NCI-H460 (cell line): ENCODE measurements around the gene DDX5. TPM values are rescaled to one million over a fixed set of nuclear protein-coding genes. Genes with fewer than 3 reads are reported as not detected.

Source experiments
- DNase-seq: peaks from one replicate; pipeline ENCODE4 v3.0.0-alpha.2; 2016; ENCODE audit warnings: low read depth; ENCODE audit errors: extremely low read depth
- total RNA-seq: library from RNA; depleted of rRNA; stranded (reverse); fragments of >200 nt; shearing (Covaris generic); gene quantifications from 2 replicates; pipeline ENCODE4 v1.2.3, GENCODE V29; 2014

The DDX5 gene
- total RNA-seq, 1 experiment from 2014 or later = 498 TPM

GRCh38 chr17:64509179-64509578, 3.1 kb upstream of the DDX5 start:
- DNase-seq = no peak

GRCh38 chr17:64508683-64509082, 2.6 kb upstream of the DDX5 start:
- DNase-seq = no peak

- peak; percentile 46 for DNase-seq
Observed at GRCh38 chr17:64507413-64507782, 1.3 kb upstream of the DDX5 start.

GRCh38 chr17:64506576-64507412, 705 bp upstream of the DDX5 start, which contains the start of gene CEP95:
Gene CEP95 (plus strand): TSS chr17:64506977. CDS start chr17:64507098, 121 bp downstream.
- DNase-seq = peak; percentile 93

GRCh38 chr17:64505340-64506200, 519 bp downstream of the DDX5 start:
- DNase-seq = peak; percentile 83

- DNase-seq = peak; percentile 56
Observed at GRCh38 chr17:64504769-64505339, 1.2 kb downstream of the DDX5 start.

GRCh38 chr17:64503821-64504768, 2.0 kb downstream of the DDX5 start:
- DNase-seq = no peak

GRCh38 chr17:64503341-64503740, 2.7 kb downstream of the DDX5 start:
- DNase-seq = no peak

GRCh38 chr17:64502809-64503208, 3.3 kb downstream of the DDX5 start:
- no peak for DNase-seq

GRCh38 chr17:64502021-64502420, 4.1 kb downstream of the DDX5 start:
- no peak for DNase-seq

- no peak for DNase-seq
Observed at GRCh38 chr17:64500862-64501765, 5.0 kb downstream of the DDX5 start.

GRCh38 chr17:64500487-64500859, 5.6 kb downstream of the DDX5 start:
- DNase-seq = no peak

- no peak for DNase-seq
Observed at GRCh38 chr17:64499805-64500486, 6.1 kb downstream of the DDX5 start.

GRCh38 chr17:64498308-64499203, 7.5 kb downstream of the DDX5 start:
- DNase-seq = no peak

- no peak for DNase-seq
Observed at GRCh38 chr17:64497565-64498035, 8.5 kb downstream of the DDX5 start.

GRCh38 chr17:64496786-64497564, 9.1 kb downstream of the DDX5 start, which contains the start of gene POLG2:
Gene POLG2 (minus strand): TSS chr17:64497054. CDS start chr17:64496968, 86 bp downstream.
- peak; percentile 92 for DNase-seq
